Activated CD4-positive, alpha-beta T cell treated with anti-CD3 and anti-CD28 coated beads for 4 hours (primary cell): ENCODE data around the gene TSPAN31.
"Not testable (repeated sequence)": the region's sequence is repeated elsewhere in the genome, so short reads cannot be mapped to it uniquely, and the experiment has no call there.

Source experiments
- DNase-seq, 2 donors: peaks; one replicate each; pipeline ENCODE4 v3.0.0-alpha.2; 2020

The TSPAN31 gene, protein sequence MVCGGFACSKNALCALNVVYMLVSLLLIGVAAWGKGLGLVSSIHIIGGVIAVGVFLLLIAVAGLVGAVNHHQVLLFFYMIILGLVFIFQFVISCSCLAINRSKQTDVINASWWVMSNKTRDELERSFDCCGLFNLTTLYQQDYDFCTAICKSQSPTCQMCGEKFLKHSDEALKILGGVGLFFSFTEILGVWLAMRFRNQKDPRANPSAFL

GRCh38 chr12:57744777-57745484, at the start of gene TSPAN31:
Gene TSPAN31, plus strand, starts transcription at chr12:57745039. Its CDS starts 116 bp downstream, at chr12:57745155.
- DNase-seq = peak; percentile 93 to 94

GRCh38 chr12:57695770-57696432, 48.9 kb upstream of the TSPAN31 start:
- DNase-seq = no peak

- DNase-seq = no peak
Observed at GRCh38 chr12:57697076-57697475, 47.8 kb upstream of the TSPAN31 start.

- no peak for DNase-seq
Observed at GRCh38 chr12:57698414-57698813, 46.4 kb upstream of the TSPAN31 start.

DNA sequence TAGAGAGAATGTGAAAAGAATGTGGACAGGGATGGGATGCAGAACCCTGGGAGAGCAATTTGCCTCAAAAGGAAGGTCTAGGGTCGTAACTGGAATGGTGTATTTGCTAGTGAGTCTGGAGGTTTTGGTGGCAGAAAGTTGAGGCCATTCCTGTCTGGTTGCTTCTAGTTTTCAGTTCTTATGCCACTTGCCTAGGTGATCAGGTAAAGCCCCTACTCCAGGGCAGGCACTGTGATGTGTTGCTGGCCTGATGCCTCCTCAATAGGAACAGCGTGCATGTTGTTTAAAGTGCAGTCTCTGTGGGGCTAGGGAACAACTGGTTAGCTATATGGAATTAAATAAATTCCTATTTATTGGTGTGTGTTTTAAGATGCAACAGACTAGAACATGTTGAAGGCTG, 44.5 kb upstream of the TSPAN31 start:
- no peak for DNase-seq

- DNase-seq = no peak
Observed at GRCh38 chr12:57707250-57707649, 37.6 kb upstream of the TSPAN31 start.

- DNase-seq = no peak
Observed at GRCh38 chr12:57708296-57708695, 36.5 kb upstream of the TSPAN31 start.

DNA sequence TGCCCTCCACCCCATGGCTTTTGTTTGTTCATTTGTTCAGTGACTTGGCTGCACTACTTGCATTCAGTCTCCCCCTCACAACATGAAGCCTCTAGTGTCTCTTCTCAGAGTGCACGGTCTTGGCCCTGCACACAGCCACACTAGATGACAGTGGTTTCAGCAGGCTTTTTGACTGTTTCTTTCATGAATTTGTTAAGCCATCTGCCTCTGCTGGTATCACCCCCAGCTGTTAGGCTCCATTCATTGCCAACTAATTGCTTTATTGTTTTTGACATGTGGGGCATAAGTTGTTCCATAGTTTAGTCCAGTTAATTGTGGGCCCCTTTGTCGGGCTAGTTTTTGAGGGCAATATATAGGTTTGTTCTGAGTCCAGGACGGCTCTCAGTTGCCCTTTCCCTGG, 32.1 kb upstream of the TSPAN31 start:
- DNase-seq = no peak

GRCh38 chr12:57713209-57713608, 31.6 kb upstream of the TSPAN31 start:
- DNase-seq = no peak

- not testable (repeated sequence) for DNase-seq
Observed at GRCh38 chr12:57715036-57715748, 29.6 kb upstream of the TSPAN31 start.

- DNase-seq = no peak
Observed at GRCh38 chr12:57715786-57716185, 29.1 kb upstream of the TSPAN31 start.

DNA sequence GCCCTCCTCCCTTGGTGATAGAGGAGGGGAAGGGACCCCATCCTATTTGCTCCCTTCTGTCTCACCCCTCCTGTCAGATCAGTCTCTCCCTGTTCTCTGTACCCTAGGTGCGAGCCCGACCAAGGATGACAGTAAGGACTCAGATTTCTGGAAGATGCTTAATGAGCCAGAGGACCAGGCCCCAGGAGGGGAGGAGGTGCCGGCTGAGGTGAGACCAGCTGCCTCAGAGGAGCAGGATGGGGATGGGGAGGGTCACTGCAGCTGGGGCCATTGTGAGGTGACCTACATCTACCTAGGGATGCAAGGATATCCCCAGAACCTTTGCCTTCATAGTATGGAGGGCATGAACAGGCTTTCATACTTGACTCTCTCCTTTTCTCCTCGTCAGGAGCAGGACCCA, 28.5 kb upstream of the TSPAN31 start:
- no peak for DNase-seq

GRCh38 chr12:57717131-57717530, 27.7 kb upstream of the TSPAN31 start:
- no peak for DNase-seq

DNA sequence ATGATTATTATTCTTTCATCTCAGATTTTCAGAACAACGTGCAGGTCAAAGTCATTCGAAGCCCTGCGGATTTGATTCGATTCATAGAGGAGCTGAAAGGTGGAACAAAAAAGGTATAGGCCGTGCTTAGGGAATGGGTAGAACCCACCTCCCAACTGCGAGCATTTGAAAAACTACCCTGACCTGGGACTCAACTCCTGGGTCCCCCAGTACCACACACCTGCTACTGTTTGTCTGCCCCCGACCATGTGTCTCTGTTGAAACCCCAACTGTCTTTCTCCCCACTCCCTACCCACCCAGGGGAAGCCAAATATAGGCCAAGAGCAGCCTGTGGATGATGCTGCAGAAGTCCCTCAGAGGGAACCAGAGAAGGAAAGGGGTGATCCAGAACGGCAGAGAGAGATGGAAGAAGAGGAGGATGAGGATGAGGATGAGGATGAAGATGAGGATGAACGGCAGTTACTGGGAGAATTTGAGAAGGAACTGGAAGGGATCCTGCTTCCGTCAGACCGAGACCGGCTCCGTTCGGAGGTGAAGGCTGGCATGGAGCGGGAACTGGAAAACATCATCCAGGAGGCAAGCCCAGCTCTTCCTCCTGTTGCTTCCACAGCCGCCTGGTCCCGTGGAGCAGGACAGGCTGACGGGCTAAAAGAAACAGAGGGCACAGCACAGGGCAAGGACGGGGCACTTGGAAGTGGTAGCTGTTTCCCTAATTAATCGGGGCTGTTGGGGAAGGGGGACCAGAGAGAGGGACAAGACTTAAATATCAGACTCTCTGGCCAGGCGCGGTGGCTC, 26.8 kb upstream of the TSPAN31 start:
- DNase-seq = no peak

GRCh38 chr12:57718641-57719528, 26.0 kb upstream of the TSPAN31 start:
- DNase-seq = no peak

- no peak for DNase-seq
Observed at GRCh38 chr12:57719777-57720605, 24.8 kb upstream of the TSPAN31 start.

DNA sequence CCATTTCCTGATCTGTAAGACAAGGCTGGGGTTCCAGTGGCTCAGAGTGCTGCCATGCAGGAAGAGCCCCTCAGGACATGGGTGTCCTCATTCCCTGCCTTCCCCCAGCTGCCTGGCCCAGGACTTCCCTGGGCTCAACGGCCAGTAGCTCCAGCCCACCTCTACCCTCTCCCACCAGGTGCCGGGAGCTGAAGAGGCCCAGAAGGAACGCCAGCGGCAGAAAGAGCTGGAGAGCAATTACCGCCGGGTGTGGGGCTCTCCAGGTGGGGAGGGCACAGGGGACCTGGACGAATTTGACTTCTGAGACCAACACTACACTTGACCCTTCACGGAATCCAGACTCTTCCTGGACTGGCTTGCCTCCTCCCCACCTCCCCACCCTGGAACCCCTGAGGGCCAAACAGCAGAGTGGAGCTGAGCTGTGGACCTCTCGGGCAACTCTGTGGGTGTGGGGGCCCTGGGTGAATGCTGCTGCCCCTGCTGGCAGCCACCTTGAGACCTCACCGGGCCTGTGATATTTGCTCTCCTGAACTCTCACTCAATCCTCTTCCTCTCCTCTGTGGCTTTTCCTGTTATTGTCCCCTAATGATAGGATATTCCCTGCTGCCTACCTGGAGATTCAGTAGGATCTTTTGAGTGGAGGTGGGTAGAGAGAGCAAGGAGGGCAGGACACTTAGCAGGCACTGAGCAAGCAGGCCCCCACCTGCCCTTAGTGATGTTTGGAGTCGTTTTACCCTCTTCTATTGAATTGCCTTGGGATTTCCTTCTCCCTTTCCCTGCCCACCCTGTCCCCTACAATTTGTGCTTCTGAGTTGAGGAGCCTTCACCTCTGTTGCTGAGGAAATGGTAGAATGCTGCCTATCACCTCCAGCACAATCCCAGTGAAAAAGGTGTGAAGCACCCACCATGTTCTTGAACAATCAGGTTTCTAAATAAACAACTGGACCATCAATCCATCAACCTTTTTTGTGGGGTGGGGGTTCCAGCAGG, 23.9 kb upstream of the TSPAN31 start:
- DNase-seq = no peak

- not testable (repeated sequence) for DNase-seq
Observed at GRCh38 chr12:57721846-57722608, 22.8 kb upstream of the TSPAN31 start.
